Skeletal muscle tissue (tissue), 4 donors: ENCODE data around the gene PVALEF. TPM values are rescaled to one million over a fixed set of nuclear protein-coding genes. Genes with fewer than 3 reads are reported as not detected.
A peak's percentile ranks its signal among the peaks of the same experiment; 100 is the strongest.
"Not testable (repeated sequence)": the region's sequence is repeated elsewhere in the genome, so short reads cannot be mapped to it uniquely, and the experiment has no call there.

Experiments used
- H3K27ac ChIP-seq: one replicate; pipeline ENCODE4 v1.7.0; 2013; ENCODE audit warnings: mild to moderate bottlenecking, low read depth, low read length, inconsistent platforms
- H3K27me3 ChIP-seq, 3 donors: one replicate each; pipeline ENCODE4 v1.7.0; 2013; ENCODE audit warnings: low read length in 3 of 3; ENCODE audit not compliant: control insufficient read depth in 3 of 3, insufficient read depth in 3 of 3
- H3K36me3 ChIP-seq, 3 donors: one replicate each; pipeline ENCODE4 v1.7.0; 2013; ENCODE audit warnings: low read length in 3 of 3; ENCODE audit not compliant: control insufficient read depth in 3 of 3, insufficient read depth in 3 of 3
- H3K4me1 ChIP-seq, 3 donors: one replicate each; pipeline ENCODE4 v1.7.0; 2013; ENCODE audit warnings: low read length in 3 of 3, mild to moderate bottlenecking in 3 of 3; ENCODE audit not compliant: control insufficient read depth in 3 of 3, insufficient read depth in 3 of 3
- H3K4me3 ChIP-seq, 3 donors: one replicate each; pipeline ENCODE4 v1.7.0; 2013; ENCODE audit warnings: low read length in 3 of 3
- H3K9ac ChIP-seq, 3 donors: one replicate each; pipeline ENCODE4 v1.7.0; 2013; ENCODE audit warnings: low read length in 3 of 3, mild to moderate bottlenecking in 3 of 3, moderate library complexity in 2 of 3, low read depth in 1 of 3
- H3K9me3 ChIP-seq, 3 donors: one replicate each; pipeline ENCODE4 v1.7.0; 2013; ENCODE audit warnings: low read length in 3 of 3; ENCODE audit not compliant: control insufficient read depth in 3 of 3
- total RNA-seq: library from RNA; depleted of rRNA; stranded (reverse); fragments of >200 nt; gene quantifications from one replicate; pipeline ENCODE4 v1.2.3, GENCODE V29; 2014
- donor health status: Osteomylitis.

The PVALEF gene
- total RNA-seq, 1 donor from 2014 or later, result not detected

DNA sequence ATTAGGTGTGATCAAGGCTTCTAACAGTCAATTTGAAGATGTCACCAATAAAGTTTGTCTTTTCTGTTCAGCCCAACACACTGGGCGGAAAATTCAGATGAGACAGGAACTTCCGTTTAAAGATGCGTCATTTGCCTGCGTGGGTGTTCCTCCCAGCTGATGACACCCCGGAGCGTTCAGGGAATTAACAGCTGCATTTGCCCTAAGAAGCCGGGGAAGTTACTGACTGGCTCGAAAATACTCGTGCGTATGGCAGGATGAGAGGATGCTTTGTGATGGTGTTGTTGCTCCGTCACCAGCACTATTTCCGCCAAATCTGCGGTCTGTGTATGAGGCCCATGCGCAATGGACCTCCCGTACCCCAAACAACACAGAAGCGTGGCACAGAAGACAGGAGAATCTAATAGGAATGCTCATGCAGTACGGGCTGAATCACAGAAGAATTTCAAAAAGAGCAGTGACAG is 11.9 kb upstream of the PVALEF start:
- H3K9me3 ChIP-seq, result no peaks in the 10 kb centered on the region
- H3K27ac ChIP-seq, result no peak overlapping the region
- peaks cover 3 to 7% (median 5%) of the 10 kb centered on the region in 3 donors for H3K27me3 ChIP-seq
- no peak overlapping the region for H3K9ac ChIP-seq
- H3K36me3 ChIP-seq, result no peaks in the 10 kb centered on the region
- no peak overlapping the region for H3K4me3 ChIP-seq
- H3K4me1 ChIP-seq, result peaks cover 0 to 4% (median 0%) of the 10 kb centered on the region in 3 donors

DNA sequence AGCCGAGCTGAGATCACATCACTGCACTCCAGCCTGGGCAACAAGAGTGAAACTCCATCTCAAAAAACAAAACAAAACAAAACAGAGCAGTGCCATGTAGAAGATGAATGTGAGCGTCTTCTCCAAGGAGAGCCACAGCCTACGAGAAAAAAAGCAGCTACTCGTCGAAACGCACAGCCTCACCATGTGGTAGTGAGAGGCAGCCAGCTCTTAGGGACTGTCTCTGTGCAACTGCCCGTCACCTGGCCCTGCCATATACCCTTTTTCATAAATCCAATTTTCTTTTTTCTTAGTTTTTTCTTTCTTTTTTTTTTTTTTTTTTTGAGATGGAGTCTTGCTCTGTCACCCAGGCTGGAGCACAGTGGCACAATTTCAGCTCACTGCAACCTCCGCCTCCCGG is 11.3 kb upstream of the PVALEF start:
- not testable (repeated sequence) for H3K9ac ChIP-seq, H3K27me3 ChIP-seq, H3K9me3 ChIP-seq, H3K36me3 ChIP-seq, H3K27ac ChIP-seq, H3K4me3 ChIP-seq, H3K4me1 ChIP-seq

DNA sequence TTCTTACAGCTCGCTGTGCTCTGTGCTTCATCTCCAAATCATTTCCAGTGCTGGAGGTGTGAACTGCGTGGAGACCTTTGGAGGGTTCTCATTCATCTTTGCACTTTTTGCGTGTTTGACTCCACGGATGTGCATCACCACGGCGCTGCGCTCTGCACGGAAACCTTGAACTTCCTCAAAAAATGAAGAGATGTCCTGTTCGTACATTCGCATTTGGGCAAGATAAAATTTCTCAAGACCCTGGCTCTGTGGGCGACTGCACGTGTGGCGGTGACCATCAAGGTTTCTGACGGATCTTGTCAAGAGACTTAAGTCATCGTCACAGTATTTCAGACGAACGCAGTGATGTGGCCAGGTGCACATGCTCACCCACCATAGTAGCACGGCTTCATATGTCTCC is 10.3 kb upstream of the PVALEF start:
- Histone ChIP-seq H3K4me1 (peaks cover 0 to 4% (median 0%) of the 10 kb centered on the region in 3 donors), H3K9ac (no peak overlapping the region), H3K27me3 (peaks cover 0 to 11% (median 7%) of the 10 kb centered on the region in 3 donors), H3K9me3 (no peaks in the 10 kb centered on the region), H3K27ac (no peak overlapping the region), H3K4me3 (no peak overlapping the region), H3K36me3 (no peaks in the 10 kb centered on the region)

DNA sequence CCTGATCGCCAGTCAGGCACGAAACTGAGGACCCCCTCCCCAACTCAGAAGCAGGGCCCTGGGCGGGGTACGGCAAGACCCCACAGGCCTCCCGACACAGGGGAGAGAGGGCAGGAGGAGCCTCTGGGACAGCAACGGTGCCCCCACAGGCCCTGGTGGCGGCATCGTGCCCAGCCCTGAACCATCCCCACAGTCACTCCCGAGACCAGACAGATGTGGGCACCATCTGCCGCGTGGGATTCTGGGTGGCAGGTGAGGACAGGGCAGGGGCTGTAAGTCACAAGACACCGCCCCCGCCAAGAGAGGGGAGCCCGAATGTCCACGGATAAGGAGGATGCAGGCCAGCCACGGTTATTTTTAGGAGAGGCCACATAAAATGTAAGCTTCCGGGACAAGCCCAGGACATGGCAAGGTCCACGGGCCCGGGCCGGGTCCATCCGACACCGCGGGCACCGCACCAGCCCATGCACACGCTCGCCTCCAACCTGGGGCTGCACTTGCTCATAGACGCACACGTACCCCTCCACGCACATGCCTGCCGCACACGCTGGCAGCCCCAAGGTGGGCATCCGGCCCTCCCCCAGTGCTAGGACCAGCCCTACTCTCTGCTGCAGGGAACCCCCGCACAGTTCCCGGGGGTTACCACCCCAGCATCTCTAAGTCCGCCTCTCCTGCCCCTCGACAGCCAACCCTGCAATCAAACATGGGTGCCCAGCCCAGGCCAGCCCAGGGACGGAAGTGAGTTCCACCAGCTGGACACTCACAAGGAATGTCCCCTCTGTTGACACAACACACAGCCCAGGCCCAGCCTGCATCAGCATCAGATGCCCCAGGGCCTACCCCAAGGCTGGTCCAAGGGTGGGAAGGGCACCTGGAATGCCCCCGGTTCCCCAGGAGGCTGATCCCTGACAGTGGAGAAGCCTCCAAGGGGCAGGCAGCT is 8.2 kb upstream of the PVALEF start:
- no peak overlapping the region for H3K4me3 ChIP-seq
- H3K36me3 ChIP-seq, result no peaks in the 10 kb centered on the region
- H3K9ac ChIP-seq, result no peak overlapping the region
- no peaks in the 10 kb centered on the region for H3K9me3 ChIP-seq
- peaks cover 0 to 16% (median 6%) of the 10 kb centered on the region in 3 donors for H3K27me3 ChIP-seq
- H3K4me1 ChIP-seq, result peaks cover 0 to 4% (median 3%) of the 10 kb centered on the region in 3 donors
- no peak overlapping the region for H3K27ac ChIP-seq

DNA sequence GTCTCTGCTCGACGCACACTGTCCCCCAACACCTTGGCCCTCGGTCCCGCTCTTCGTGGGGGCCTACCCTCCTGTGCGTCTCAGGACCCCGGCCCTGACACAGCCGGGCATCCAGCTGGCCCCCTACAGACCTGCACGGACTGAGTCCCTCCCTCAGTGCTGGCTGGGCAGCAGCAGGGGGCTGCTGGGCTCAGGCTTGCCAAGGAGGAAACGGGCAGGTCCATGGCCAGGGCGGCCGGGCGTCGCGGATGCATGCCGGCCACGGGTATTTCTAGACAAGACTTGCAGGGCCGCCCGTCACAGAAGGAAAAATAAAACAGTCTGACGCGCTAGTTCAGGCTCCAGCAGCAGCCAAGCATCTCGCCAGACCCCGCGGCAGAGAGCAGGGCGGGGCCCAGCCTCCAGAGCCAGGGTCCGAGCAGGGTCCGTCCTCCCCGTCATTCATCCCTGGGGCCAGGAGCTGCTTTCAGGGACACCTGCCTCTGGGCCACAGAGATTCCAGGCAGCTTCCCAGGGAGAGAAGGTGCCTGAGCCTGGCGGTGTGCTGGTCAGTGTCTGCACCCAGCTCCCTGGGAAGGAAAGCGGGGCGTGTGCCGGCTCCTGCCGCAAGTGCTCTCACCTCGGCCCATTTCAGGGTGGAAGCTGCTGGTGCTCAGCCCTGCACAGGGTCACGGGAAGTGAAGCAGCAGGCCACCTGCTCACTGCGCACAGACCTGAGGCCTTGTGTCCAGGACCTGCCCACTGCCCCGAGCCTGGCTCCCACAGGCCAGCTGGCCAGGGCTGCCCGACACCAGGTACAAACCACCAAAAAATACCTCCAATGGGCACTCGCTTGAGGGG is 7.2 kb upstream of the PVALEF start:
- Histone ChIP-seq H3K4me3 (no peak overlapping the region), H3K9me3 (no peaks in the 10 kb centered on the region), H3K27me3 (peaks cover 0 to 19% (median 6%) of the 10 kb centered on the region in 3 donors), H3K36me3 (no peaks in the 10 kb centered on the region), H3K4me1 (peaks cover 0 to 4% (median 3%) of the 10 kb centered on the region in 3 donors), H3K9ac (no peak overlapping the region), H3K27ac (no peak overlapping the region)

DNA sequence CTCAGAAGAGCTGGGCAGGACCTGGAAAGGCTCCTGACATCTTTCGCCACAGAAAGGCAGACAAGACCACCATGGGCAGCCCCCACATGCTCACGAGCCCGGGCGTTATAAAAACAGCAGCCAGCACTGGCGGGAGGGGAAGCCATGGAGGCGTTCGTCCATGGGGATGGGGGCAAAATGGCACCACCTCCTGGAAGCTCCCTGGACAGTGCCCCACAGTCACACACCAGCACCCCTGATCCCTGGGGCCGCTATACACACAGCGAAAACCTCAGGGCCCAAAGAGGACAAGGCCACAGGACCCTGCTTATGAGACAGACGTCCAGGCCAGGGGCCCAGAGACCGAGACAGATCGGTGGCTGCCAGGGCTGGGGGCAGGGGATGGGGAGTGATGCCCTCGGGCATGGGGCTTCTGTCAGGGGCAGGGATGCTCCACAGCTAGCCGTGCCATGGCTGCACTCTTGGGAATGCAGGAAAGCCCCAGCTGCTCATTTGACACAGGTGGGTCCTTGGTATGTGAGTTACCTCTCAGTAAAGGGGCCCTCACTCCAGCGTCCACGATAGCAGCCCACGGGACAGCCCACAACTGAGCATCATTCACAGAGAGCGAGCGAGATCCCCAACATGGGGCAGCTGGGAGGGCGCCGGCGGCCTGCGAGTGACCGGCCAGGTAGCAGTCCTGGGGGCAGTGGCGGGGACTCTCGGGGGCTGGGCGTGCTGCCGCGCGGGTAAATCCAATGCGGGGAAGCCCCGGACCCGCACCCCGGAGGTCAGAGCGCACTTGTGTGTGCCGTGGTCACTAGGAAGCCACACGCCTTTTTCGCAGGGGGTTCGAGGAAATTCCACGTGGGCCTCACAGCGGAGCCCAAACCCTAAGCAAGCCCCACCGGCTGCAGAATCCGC is 6.4 kb upstream of the PVALEF start:
- Histone ChIP-seq H3K27ac (no peak overlapping the region), H3K36me3 (no peaks in the 10 kb centered on the region), H3K9ac (no peak overlapping the region), H3K4me1 (peaks cover 0 to 3% (median 0%) of the 10 kb centered on the region in 3 donors), H3K4me3 (no peak overlapping the region), H3K27me3 (peaks cover 4 to 25% (median 8%) of the 10 kb centered on the region in 3 donors), H3K9me3 (no peaks in the 10 kb centered on the region)

DNA sequence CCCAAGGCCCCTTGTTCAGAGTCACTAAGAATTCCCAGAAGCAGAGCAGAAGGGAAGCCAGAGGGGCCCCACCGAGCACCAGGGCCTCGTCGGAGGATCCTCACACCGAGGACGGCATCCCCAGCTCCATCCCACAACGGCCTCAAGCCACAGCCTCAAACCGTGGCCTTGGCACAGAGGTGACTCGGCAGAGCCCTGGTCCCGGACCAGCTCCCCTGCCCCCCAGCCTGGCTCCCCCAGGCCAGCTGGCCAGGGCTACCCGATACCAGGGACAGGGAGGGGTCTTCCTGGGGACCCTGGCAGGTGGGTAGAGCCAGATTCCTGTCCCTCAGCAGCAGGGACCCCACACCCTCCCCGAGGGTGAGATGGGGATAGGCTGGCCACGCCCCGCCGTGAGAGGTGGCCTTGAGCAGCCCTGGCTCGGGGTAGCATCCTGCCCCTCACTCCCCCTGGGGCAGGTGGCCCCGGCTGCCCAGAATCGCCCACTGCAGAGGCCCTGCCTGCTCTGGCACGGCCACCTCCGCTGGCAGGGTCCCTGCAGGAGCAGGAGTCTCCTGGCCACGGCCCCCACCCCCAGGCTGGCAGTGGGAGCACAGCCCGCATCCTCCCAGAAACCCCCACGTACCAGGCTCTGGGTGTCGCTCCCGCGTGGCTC is 5.6 kb upstream of the PVALEF start:
- Histone ChIP-seq H3K4me3 (no peak overlapping the region), H3K4me1 (peaks cover 0 to 3% (median 0%) of the 10 kb centered on the region in 3 donors), H3K9ac (no peak overlapping the region), H3K27ac (no peak overlapping the region), H3K27me3 (peaks cover 6 to 33% (median 15%) of the 10 kb centered on the region in 3 donors), H3K9me3 (no peaks in the 10 kb centered on the region), H3K36me3 (no peaks in the 10 kb centered on the region)

DNA sequence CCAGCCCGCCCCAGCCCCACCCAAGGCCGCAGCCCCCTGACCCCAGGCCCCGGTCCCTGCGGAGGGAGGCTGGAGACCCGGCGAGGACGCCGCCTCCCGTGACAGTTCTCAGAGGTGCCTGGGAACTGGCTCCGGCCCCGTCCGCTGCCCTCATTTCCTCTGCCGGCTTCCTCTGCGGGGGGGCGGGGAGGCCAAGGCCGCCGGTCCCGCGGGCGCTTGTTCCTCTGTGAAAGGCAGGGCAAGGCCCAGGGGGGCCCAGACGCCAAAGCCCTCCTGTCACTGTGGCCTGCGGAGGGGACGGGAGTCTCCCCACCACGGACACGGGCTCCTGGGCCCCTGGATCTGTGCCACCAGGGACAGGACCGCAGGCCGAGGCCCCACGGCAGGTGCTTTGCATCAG is 5.0 kb upstream of the PVALEF start:
- Histone ChIP-seq H3K4me3 (no peak overlapping the region), H3K9me3 (no peaks in the 10 kb centered on the region), H3K9ac (peak overlapping the region in 1 of 3 donors; percentile 38), H3K27me3 (peaks cover 10 to 38% (median 20%) of the 10 kb centered on the region in 3 donors), H3K4me1 (peaks cover 0 to 3% (median 0%) of the 10 kb centered on the region in 3 donors), H3K27ac (no peak overlapping the region), H3K36me3 (no peaks in the 10 kb centered on the region)
